D721Med (cell line): ENCODE data around the gene SEMA3E.

ENCODE experiments used
- DNase-seq: peaks from one replicate; pipeline ENCODE4 v3.0.0; 2011; ENCODE audit warnings: low spot score; ENCODE audit not compliant: insufficient read length
- FAIRE-seq: peaks from 2 replicates; lab custom pipeline; 2011; peaks lifted over from hg19 to GRCh38; lab: Jason Lieb, UNC
- TF ChIP-seq, protein P1 (sequence below): IDR thresholded peaks from 2 replicates; pipeline ENCODE4 v1.5.1; 2012; ENCODE audit warnings: mild to moderate bottlenecking, control low read depth; ENCODE audit not compliant: insufficient read depth; ENCODE audit errors: missing control alignments

The SEMA3E gene

DNA sequence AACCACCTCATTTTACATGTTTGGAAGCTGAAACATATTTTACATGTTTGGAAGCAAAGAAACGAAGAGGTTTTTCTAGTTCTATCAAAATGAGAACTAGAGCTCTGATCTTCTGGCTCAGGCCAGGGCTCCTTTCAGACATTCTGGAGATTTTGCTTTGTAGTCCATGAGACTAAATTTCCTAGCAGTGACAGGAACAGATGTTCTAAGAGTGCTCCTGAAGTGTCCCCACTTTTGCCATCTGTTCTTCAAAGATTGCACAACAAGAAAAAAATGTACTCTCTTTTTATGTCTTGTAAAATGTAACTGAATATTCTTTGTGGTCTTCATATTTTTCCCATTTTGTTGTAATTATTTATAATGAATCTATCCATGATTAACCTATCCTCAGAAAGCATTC lies 289.8 kb downstream of the SEMA3E start:
- FAIRE-seq: no peak
- DNase-seq: no peak
- TF ChIP-seq, protein P1, sequence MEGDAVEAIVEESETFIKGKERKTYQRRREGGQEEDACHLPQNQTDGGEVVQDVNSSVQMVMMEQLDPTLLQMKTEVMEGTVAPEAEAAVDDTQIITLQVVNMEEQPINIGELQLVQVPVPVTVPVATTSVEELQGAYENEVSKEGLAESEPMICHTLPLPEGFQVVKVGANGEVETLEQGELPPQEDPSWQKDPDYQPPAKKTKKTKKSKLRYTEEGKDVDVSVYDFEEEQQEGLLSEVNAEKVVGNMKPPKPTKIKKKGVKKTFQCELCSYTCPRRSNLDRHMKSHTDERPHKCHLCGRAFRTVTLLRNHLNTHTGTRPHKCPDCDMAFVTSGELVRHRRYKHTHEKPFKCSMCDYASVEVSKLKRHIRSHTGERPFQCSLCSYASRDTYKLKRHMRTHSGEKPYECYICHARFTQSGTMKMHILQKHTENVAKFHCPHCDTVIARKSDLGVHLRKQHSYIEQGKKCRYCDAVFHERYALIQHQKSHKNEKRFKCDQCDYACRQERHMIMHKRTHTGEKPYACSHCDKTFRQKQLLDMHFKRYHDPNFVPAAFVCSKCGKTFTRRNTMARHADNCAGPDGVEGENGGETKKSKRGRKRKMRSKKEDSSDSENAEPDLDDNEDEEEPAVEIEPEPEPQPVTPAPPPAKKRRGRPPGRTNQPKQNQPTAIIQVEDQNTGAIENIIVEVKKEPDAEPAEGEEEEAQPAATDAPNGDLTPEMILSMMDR: no peak

DNA sequence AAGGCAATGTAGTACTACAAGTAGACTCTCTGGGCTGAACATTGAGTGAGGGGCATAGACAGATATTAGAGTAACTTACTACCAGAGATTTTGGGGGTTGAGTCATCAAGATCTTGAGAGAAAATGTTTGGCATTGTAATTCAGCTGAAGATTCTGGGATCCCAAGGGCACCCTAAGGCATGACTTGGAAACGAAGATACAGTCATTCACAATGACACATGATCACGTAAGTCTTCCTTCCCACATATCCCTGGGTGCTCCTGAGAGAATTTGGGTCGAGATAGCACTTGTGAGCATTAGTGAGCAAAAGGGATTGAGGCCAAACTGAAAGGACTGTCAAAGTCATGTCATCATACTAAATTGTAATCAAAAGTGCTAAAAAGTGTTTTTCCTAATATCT lies 293.8 kb downstream of the SEMA3E start:
- FAIRE-seq (no peak), DNase-seq (no peak)
- TF ChIP-seq, protein P1: no peak

GRCh38 chr7:83347945-83348444 lies 300.9 kb downstream of the SEMA3E start:
- TF ChIP-seq, protein P1: no peak
- DNase-seq (no peak), FAIRE-seq (no peak)

GRCh38 chr7:83339907-83340306 lies 309.0 kb downstream of the SEMA3E start:
- TF ChIP-seq, protein P1: no peak
- FAIRE-seq (no peak), DNase-seq (no peak)

DNA sequence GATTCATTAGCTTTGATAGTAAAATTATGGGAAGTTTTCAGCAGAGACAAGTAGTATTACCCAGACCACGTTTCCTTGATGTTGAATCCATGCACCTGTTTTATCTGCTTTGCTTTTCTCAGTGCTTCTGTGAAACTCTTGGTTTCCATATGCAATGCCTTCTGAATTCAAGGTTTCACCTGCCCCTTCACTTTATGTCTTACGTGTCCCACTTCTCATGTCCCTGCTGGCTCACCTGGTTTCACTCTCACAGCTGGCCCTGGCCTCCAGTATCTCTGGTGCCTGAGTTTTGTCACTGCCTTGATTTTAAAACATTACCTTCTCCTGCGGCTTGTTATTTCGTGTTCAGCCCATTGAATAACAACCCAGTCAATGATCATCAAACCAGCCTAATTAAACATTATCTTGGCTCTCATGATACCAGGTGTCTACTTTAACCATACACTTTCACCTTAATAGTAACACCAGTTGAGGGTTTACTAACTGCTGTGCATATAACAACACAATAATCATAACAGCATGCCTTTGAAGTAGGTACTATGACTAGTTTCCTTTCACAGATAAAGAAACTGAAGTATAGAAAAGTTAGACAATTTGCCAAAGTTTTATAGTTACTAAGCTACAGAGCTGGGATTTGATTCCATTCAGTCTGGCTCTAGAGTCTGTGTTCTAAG lies 310.5 kb downstream of the SEMA3E start:
- FAIRE-seq (no peak), DNase-seq (no peak)
- TF ChIP-seq, protein P1: no peak

- TF ChIP-seq, protein P1: no peak
- FAIRE-seq (no peak), DNase-seq (no peak)
Observed at GRCh38 chr7:83337050-83337449, 311.9 kb downstream of the SEMA3E start.

- TF ChIP-seq, protein P1: no peak
- FAIRE-seq: no peak
- DNase-seq: no peak
Observed at GRCh38 chr7:83326223-83326622, 322.7 kb downstream of the SEMA3E start.
